ENCODE measurements around the gene SPRN.

The SPRN gene

DNA sequence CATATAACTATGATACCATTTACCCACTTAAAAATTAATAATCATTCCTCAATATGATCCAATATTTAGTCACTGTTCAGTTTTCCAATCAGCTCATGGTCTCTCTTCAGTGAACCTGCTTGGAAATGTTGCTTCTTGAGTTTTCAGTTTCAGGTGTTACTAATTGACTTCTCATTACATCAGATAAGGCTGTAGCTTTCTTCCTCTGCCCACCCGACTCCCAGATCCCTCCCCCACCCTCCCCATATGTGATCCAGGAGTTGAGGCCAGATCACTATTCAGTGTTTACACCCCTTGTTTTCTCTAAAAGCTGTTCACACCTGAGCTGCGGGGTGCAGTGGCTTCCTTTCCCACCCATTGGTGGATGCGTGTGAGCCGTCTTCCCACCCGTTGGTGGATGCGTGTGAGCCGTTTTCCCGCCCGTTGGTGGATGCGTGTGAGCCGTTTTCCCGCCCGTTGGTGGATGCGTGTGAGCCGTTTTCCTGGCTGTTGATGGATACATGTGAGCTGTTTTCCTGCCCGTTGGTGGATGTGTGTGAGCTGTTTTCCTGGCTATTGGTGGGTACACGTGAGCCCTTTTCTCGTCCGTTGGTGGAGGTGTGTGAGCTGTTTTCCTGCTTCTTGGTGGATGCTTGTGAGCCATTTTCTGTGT, 33.7 kb downstream of the SPRN start:
- no peak for TF ChIP-seq GATA2 (IDR thresholded peaks at IDR 0.05; ENCODE audit: low read depth, low read length)
- no peak for TF ChIP-seq GATA3 (IDR thresholded peaks at IDR 0.05; ENCODE audit: low read depth, low read length)

DNA sequence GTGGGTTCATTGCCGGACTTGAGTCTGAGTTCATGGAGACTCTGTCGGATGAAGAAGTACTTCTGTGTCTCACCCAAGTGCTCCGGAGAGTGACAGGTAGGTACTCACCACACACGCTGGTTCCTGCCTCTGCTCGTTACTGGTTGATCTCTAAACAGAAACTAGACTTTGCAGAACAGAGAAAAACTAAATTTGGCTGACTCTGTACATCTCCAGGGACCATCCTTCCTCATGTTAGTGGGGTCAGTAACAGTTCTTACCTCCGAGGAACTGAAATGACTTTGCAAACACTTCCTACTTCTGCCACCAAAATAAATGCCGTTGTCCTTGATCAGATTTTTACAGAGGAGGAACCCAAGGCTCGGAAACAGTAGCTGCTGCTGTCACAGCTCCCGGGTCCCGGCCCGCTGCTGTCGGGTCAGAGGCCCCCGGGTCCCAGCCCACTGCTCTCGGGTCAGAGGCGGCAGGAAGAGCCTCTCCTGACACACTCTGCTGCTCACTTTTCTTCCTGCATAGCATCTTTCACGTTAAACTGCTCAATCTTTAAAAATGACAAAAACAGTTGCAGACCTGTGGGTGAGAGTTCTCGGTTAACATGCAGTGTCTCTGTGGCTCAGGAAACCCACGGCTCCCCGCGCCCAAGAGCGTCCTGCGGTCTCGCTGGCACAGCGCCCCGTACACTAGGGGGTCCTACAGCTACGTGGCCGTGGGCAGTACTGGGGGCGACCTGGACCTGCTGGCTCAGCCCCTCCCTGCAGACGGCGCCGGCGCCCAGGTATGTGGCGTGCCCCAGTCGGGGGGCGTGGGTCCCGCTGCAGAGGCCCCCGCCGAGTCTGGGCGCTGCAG, 35.2 kb downstream of the SPRN start:
- TF ChIP-seq GATA3 (IDR thresholded peaks at IDR 0.05; ENCODE audit: low read depth, low read length) (no peak), GATA2 (IDR thresholded peaks at IDR 0.05; ENCODE audit: low read depth, low read length) (no peak)

DNA sequence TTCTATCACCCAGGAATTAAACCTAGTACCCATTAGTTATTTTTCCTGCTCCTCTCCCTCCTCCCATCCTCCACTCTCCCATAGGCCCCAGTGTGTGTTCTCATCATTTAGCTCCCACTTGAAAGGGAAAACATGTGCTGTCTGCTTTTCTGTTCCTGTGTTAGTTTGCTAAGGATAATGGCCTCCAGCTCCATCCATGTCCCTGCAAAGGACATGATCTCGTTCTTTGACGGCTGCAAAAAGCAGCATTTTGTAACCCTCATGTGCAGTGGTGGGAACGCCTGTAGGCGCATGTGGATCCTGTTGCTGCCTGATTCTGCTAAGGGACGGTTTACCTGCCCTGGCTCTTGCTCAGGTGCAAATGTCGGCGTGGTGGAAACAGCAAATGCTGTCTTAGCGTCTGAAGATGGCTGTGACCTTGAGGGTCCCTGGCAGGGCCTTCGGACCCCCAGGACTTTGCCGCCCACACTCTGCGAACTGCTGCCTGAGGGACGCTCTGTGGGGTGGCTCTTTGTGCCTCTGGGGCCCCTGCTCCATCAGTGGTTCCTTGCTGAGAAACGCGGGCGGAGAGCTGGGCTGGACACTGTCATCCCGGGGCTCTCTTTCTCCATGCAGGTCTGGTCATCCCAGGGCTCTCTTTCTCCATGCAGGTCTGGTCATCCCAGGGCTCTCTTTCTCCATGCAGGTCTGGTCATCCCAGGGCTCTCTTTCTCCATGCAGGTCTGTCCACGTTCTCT, 36.0 kb downstream of the SPRN start:
- TF ChIP-seq GATA3 (IDR thresholded peaks at IDR 0.05; ENCODE audit: low read depth, low read length) (no peak), GATA2 (IDR thresholded peaks at IDR 0.05; ENCODE audit: low read depth, low read length) (no peak)

DNA sequence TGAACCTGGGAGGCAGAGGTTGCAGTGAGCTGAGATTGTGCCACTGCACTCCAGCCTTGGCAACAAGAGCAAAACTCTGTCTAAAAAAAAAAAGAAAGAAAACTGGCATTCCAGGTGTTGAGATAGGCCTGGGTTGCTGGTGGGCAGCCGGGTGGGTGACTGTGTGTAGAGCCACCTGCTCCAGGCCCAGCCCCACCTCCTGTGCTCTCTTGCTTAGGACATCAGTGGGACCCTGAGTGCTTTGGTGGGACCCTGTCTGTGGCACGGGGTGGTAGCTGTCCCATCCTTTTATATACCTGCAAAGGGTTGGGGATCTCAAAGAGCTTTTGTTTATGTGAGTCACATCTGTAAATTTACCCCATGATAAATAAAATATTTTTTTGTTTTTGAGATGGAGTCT, 39.2 kb downstream of the SPRN start:
- TF ChIP-seq GATA3 (IDR thresholded peaks at IDR 0.05; ENCODE audit: low read depth, low read length): no peak
- TF ChIP-seq GATA2 (IDR thresholded peaks at IDR 0.05; ENCODE audit: low read depth, low read length): no peak

DNA sequence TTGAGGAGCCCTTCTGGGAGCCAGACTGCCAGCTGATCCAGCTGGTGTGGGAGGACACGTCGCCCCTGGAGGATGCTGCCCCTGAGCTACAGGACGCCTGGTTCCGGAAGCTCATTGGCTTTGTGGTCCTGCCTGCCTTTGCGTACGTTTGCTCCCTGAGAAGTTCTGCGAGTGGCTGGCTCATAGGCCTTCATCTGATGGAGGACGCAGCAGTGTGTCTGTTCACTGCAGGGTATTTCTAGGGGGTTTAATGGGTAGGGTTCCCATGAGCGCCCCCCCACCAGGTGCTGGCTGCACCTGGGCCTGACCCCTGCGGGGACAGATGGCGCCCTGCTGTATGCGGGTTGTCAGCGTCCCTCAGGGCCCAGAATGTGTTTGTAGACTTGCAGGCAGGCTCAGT, 40.4 kb downstream of the SPRN start:
- TF ChIP-seq GATA3 (IDR thresholded peaks at IDR 0.05; ENCODE audit: low read depth, low read length): no peak
- TF ChIP-seq GATA2 (IDR thresholded peaks at IDR 0.05; ENCODE audit: low read depth, low read length): no peak

DNA sequence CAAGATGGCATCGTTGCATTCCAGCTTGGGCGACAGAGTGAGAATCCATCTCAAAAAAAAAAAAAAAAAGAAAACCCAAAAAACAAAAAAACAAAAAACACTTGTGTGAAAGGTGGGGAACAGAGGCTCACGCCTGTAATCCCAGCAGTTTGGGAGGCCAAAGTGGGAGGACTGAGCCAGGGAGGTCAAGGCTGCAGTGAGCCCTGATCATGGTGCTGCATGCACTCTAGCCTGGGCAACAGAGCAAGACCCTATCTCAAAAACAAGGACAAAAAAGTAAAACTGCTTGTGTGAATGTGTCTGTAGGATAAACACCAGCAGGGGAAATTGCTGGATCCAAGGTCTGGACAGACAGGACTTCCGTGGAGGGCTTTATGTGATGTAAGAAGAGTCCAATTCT, 40.9 kb downstream of the SPRN start:
- TF ChIP-seq GATA2 (IDR thresholded peaks at IDR 0.05; ENCODE audit: low read depth, low read length) (no peak), GATA3 (IDR thresholded peaks at IDR 0.05; ENCODE audit: low read depth, low read length) (no peak)

DNA sequence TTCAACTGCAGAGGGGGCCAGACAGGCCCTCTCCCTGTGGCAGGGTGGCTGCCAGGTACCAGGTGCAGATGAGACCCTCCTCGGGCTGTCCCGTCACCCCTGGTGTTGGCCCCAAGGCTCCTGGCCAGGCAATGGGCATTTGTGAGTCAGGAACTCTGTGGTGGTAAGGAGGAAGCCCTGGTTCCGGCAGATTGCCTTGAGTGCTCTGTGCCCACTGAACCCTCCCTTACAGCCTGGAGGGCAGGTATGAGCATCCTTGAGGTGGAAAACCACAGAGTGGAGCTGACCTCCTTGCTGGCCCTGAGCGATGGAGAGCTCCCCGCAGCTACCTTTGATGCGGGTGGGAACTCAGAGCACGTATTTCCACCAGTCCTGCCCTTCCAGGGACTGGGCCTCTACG, 43.4 kb downstream of the SPRN start:
- no peak for TF ChIP-seq GATA3 (IDR thresholded peaks at IDR 0.05; ENCODE audit: low read depth, low read length)
- TF ChIP-seq GATA2 (IDR thresholded peaks at IDR 0.05; ENCODE audit: low read depth, low read length): no peak

DNA sequence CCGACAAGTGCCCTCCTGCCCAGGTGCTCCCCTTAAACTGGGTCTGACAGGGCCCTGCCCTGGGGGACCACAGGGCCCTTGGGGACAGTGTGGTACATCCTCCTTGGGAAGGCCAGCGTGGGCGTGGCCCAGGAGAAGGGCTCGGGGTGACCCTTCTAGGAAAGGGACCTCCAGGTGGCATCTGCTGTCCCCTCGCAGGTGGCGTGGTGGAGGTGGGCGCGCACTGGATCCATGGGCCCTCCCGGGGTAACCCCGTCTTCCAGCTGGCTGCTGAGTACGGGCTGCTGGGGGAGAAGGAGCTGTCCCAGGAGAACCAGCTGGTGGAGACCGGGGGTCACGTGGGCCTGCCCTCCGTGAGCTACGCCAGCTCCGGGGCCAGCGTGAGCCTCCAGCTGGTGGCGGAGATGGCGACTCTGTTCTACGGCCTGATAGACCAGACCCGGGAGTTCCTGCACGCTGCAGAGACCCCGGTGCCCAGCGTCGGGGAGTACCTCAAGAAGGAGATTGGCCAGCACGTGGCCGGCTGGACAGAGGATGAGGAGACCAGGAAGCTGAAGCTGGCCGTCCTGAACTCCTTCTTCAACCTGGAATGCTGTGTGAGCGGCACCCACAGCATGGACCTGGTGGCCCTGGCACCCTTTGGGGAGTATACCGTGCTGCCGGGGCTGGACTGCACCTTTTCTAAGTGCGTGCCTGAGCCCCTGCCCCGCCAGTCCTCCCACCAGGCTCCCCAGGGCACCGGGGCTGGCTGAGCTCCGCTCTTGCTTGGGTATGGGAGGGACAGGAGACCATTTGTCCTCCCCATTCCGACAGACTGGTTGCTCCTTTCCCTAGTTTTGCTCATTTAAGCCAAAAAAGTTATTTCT, 44.4 kb downstream of the SPRN start:
- no peak for TF ChIP-seq GATA3 (IDR thresholded peaks at IDR 0.05; ENCODE audit: low read depth, low read length)
- no peak for TF ChIP-seq GATA2 (IDR thresholded peaks at IDR 0.05; ENCODE audit: low read depth, low read length)

DNA sequence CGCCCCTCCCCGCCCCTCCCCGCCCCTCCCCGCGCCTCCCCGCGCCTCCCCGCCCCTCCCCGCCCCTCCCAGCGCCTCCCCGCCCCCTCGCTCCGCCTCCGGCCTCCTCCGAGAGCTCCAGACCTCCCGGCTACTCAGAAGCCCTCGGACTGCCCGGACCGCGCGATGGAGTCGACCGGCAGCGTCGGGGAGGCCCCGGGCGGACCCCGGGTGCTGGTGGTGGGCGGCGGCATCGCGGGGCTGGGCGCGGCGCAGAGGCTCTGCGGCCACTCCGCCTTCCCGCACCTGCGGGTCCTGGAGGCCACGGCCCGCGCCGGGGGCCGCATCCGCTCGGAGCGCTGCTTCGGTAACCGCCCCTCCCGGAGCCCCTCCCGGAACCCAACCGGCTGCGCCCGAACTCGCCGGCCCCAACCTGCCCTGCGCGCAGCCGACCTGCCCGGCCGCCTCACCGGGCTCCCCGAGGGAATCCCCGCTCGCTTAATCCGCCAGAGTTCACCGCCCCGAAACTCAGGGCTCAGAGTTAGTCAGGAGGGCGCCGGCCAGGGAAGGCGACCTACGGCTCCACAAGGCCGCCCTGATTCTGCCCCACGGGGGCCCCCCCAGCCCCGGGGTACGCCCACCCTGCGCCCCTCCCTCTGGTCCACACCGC, 45.1 kb downstream of the SPRN start, which contains the start of gene PAOX:
TSS of gene PAOX (plus strand) at position 111 of the 649 bp plus-strand sequence. CDS start at position 166, 55 bp downstream.
- no peak for TF ChIP-seq GATA2 (IDR thresholded peaks at IDR 0.05; ENCODE audit: low read depth, low read length)
- no peak for TF ChIP-seq GATA3 (IDR thresholded peaks at IDR 0.05; ENCODE audit: low read depth, low read length)

DNA sequence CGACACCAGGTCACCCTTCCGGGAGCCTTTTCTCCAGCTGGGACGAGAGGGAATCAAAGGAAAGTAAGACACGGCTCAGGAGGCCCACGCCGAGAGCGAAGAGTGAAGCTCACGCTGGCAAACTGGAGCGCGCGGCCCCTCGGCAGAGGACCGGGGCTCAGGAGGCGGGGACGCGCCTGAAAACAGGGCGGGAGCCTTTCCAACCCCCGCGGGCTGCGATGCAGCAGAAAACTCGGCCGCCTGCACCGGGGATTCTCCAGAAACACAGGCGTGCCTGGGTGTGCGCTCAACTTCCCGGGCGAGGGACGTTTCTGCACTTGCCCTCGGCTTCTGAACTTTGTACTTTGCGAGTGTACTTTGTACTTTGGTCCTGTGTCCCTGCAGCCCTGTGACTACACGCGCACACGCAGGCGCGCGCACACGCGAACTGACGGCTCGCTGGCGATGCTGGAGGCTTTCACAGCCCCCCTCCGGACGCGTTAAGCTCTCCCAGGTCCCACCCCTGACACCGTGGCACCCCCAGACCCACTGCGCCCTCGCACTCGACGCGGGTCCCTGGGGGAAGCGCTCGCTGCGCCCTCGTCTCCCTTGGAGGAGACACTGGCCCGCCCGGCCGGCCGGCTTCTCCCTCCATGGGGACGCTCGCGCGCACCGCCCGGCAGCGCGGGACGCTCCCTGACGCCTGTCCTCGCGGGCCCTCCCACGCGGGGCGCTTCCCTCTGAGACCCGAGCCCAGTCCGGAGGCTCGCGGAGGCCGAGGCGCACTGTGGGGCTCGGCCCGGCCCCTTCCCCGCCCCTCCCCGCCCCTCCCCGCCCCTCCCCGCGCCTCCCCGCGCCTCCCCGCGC, 46.0 kb downstream of the SPRN start:
- no peak for TF ChIP-seq GATA2 (IDR thresholded peaks at IDR 0.05; ENCODE audit: low read depth, low read length)
- no peak for TF ChIP-seq GATA3 (IDR thresholded peaks at IDR 0.05; ENCODE audit: low read depth, low read length)

DNA sequence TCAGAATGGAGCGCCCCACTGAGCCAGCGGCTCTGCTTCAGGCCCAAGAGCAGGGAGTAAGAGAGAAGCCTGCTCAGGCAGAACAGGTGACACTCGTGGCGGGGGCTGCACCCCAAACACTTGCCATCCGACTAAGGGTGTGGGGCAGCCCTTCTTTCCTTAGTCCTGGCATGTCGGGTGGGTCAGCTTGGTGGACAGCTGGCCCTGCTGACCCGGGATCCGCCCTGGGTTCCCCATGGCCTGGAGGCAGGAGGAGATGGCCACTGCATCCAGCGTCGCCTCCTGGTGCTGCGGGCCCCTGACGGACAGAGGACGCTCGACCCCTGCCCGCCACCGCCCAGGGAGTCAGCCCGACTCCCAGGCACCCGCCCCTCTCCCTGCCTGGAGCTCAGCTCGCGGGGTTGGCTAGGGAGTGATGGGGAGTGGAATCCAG, 46.6 kb downstream of the SPRN start:
- TF ChIP-seq GATA3 (IDR thresholded peaks at IDR 0.05; ENCODE audit: low read depth, low read length): no peak
- TF ChIP-seq GATA2 (IDR thresholded peaks at IDR 0.05; ENCODE audit: low read depth, low read length): no peak

All from SH-SY5Y (cell line).